ENCODE data around the gene TUBB.

The TUBB gene

GRCh38 chr6:30743099-30744053 is 23.2 kb downstream of the TUBB start:
- Histone ChIP-seq H3K4me2 (ENCODE audit: low read length) (peak overlapping the region; percentile 73), H3K27ac (ENCODE audit: low read depth, low read length, poor library complexity, severe bottlenecking) (no peak overlapping the region), H3K79me2 (ENCODE audit: insufficient read depth, low read length) (no peaks in the 10 kb centered on the region), H4K20me1 (ENCODE audit: insufficient read depth, low read length) (no peaks in the 10 kb centered on the region), H3K4me3 (ENCODE audit: low read depth, low read length, poor library complexity, severe bottlenecking) (peak overlapping the region; percentile 86), H3K9me3 (ENCODE audit: low read length) (no peaks in the 10 kb centered on the region), H3K9ac (ENCODE audit: low read length) (peak overlapping the region; percentile 84), H2AFZ (ENCODE audit: low read length) (no peak overlapping the region), H3K9me2 (ENCODE audit: low read depth, low read length) (no peaks in the 10 kb centered on the region), H3K36me3 (ENCODE audit: insufficient read depth, low read length) (peaks cover 20% of the 10 kb centered on the region), H3K27me3 (ENCODE audit: insufficient read depth, low read length) (no peaks in the 10 kb centered on the region; the same call in 1 of the 2 replicates), H3K4me1 (ENCODE audit: insufficient read depth, low read length, severe bottlenecking) (peaks cover 24% of the 10 kb centered on the region), H3F3A (ENCODE audit: insufficient read depth, low read length) (no peaks in the 10 kb centered on the region)
- TF ChIP-seq EZH2 (IDR thresholded peaks at IDR 0.05; ENCODE audit: borderline replicate concordance, low read length), result no peak

- no peak for TF ChIP-seq EZH2 (IDR thresholded peaks at IDR 0.05; ENCODE audit: borderline replicate concordance, low read length)
- peak; percentile 68 for TF ChIP-seq CTCF (IDR thresholded peaks at IDR 0.05; ENCODE audit: low read length)
- H3K36me3 ChIP-seq (ENCODE audit: insufficient read depth, low read length), result peaks cover 12% of the 10 kb centered on the region
- peak within 1 kb of the TSS; percentile 86 for H3K4me3 ChIP-seq (ENCODE audit: low read depth, low read length, poor library complexity, severe bottlenecking)
- peak within 1 kb of the TSS; percentile 73 for H3K4me2 ChIP-seq (ENCODE audit: low read length)
- H2AFZ ChIP-seq (ENCODE audit: low read length), result no peak within 1 kb of the TSS
- H3K9me3 ChIP-seq (ENCODE audit: low read length), result no peaks in the 10 kb centered on the region
- no peaks in the 10 kb centered on the region; the same call in 1 of the 2 replicates for H3K27me3 ChIP-seq (ENCODE audit: insufficient read depth, low read length)
- H3K9ac ChIP-seq (ENCODE audit: low read length), result peak within 1 kb of the TSS; percentile 84
- H3K9me2 ChIP-seq (ENCODE audit: low read depth, low read length), result no peaks in the 10 kb centered on the region
- no peaks in the 10 kb centered on the region for H3F3A ChIP-seq (ENCODE audit: insufficient read depth, low read length)
- H3K79me2 ChIP-seq (ENCODE audit: insufficient read depth, low read length), result no peaks in the 10 kb centered on the region
- no peak within 1 kb of the TSS for H3K27ac ChIP-seq (ENCODE audit: low read depth, low read length, poor library complexity, severe bottlenecking)
- peaks cover 24% of the 10 kb centered on the region for H3K4me1 ChIP-seq (ENCODE audit: insufficient read depth, low read length, severe bottlenecking)
- no peaks in the 10 kb centered on the region for H4K20me1 ChIP-seq (ENCODE audit: insufficient read depth, low read length)
Observed at GRCh38 chr6:30744054-30744805, 24.1 kb downstream of the TUBB start, which contains the start of gene IER3. Gene IER3 (minus strand): TSS chr6:30744547. CDS start chr6:30744518, 29 bp downstream.

GRCh38 chr6:30747300-30747687 is 27.1 kb downstream of the TUBB start:
- H3K9me3 ChIP-seq (ENCODE audit: low read length), result no peaks in the 10 kb centered on the region
- H3K9me2 ChIP-seq (ENCODE audit: low read depth, low read length), result no peaks in the 10 kb centered on the region
- no peaks in the 10 kb centered on the region for H3F3A ChIP-seq (ENCODE audit: insufficient read depth, low read length)
- H3K4me1 ChIP-seq (ENCODE audit: insufficient read depth, low read length, severe bottlenecking), result peaks cover 17% of the 10 kb centered on the region
- no peaks in the 10 kb centered on the region for H3K79me2 ChIP-seq (ENCODE audit: insufficient read depth, low read length)
- TF ChIP-seq EZH2 (IDR thresholded peaks at IDR 0.05; ENCODE audit: borderline replicate concordance, low read length), result no peak
- no peak for TF ChIP-seq CTCF (IDR thresholded peaks at IDR 0.05; ENCODE audit: low read length)
- no peaks in the 10 kb centered on the region for H3K36me3 ChIP-seq (ENCODE audit: insufficient read depth, low read length)
- H3K9ac ChIP-seq (ENCODE audit: low read length), result no peak overlapping the region
- no peaks in the 10 kb centered on the region for H4K20me1 ChIP-seq (ENCODE audit: insufficient read depth, low read length)
- no peak overlapping the region for H3K27ac ChIP-seq (ENCODE audit: low read depth, low read length, poor library complexity, severe bottlenecking)
- no peaks in the 10 kb centered on the region; the same call in 1 of the 2 replicates for H3K27me3 ChIP-seq (ENCODE audit: insufficient read depth, low read length)
- no peak overlapping the region for H2AFZ ChIP-seq (ENCODE audit: low read length)
- no peak overlapping the region for H3K4me3 ChIP-seq (ENCODE audit: low read depth, low read length, poor library complexity, severe bottlenecking)
- H3K4me2 ChIP-seq (ENCODE audit: low read length), result no peak overlapping the region

Data from OCI-LY1 (cell line).